ENCODE data around the gene RAI14.
"Not testable (repeated sequence)": the region's sequence is repeated elsewhere in the genome, so short reads cannot be mapped to it uniquely, and the experiment has no call there.

The RAI14 gene

DNA sequence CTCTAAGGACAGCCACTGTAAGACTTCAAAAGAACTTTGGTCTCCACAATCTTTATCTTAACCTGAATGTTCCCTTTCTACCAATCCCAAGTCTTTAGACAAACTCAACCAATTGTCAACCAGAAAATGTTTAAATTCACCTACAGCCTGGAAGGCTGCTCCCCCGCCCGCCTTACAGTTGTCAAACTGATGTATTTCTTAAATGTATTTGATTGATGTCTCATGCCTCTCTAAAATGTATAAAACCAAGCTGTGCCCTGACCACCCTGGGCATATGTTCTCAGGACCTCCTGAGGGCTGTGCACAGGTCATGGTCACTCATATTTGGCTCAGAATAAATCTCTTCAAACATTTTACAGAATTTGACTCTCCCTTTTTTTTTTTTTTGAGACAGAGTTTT, 45.3 kb downstream of the RAI14 start:
- DNase-seq: not testable (repeated sequence)

- DNase-seq: no peak
Measured at GRCh38 chr5:34703767-34704713, 47.9 kb downstream of the RAI14 start.

DNA sequence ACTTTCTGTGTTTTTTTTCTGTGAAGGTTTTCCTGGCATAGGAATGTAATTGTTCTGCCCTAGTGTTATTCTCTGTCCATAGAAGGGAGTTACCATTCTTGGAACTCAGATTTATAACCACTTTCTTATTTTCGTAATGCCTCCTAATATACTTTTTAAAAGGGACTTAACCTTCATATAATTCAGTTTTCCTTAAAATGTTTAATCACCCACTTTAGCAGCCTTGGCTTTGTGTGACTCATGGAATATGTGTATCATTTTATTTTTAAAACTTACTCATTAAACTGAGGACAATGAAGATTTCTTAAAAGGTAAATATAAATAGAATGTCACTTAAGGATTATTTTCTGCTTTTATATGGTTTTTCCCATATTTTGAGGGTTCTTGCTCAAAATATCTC, 50.0 kb downstream of the RAI14 start:
- no peak for DNase-seq

DNA sequence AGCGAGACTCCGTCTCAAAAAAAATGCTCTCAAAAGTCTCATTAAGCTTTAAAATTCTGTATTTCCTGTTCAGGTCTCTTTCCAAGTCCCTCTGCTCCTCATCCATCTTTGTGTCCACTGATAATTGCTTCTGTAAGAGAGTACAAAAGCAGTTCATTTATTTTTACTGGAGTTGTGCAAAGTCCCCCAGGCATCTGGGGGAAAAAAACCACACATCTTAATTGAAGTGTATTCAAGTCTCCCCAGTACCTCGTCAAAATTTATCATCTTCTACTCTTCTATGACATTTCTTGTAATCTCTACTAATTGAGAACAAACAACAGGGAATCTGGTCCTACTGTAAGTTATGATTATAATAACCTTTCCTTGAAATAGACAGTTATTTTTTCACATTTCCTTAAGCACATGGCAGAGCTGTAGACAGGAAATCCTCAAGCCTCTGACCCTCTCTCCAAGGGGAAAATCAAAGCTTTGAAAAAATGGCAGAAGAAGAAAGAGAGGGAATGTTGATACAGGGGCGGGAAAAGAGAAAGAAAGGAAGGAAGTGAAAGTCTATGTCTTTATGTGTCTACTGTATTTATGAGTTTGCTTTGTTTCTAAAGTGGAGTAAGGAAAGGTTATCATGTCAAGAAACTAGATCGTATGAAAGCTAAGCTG, 51.5 kb downstream of the RAI14 start:
- DNase-seq: no peak

GRCh38 chr5:34708777-34709176, 52.6 kb downstream of the RAI14 start:
- DNase-seq: no peak

- no peak for DNase-seq
Measured at GRCh38 chr5:34709861-34710673, 53.9 kb downstream of the RAI14 start.

- no peak for DNase-seq
Measured at GRCh38 chr5:34712565-34712964, 56.4 kb downstream of the RAI14 start.

GRCh38 chr5:34715711-34716110, 59.6 kb downstream of the RAI14 start:
- DNase-seq: no peak

- no peak for DNase-seq
Measured at GRCh38 chr5:34716986-34717385, 60.9 kb downstream of the RAI14 start.

DNA sequence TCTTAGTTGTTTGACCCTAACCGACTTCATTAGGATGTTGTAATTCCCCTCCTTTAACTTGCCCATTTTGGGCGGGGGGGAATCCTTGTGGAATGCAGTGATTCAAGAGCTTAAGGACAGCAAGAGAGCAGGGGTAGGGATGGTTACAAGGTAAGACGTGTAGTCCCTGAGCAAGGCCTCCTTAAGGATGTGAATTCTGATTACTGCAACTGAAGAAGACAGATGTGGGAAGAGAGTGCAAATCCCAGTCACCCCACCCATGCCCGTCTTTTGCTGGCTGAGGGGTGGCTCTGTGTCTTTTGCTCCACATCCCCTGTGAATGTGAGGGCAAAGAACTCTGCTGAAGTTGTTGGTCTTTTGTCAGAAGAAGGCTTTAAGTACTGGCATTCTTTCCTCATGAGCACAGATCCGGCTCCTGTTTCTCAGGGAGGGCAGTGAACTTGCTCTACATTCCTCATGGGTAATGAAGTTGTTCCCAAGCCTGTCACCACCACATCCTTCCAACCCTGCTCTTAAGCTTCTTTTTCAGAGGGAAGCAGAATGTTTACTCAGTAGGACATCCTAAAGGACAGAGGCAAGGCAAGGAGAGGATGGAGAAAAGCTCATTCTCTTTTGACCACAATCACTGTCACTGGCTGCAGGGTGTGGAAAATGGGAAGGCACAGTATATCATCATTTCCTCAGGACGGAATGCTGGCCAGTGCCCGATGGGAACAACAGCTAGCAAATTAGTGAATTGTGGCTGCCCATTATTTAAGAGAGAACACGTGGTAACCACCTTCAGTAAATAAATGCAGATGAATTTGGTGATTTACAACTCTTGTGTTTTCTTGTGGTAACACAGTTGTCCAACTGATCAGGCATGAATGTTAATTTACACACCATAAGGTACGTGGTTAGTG, 61.5 kb downstream of the RAI14 start:
- DNase-seq: no peak

- DNase-seq: no peak
Measured at GRCh38 chr5:34718516-34718915, 62.4 kb downstream of the RAI14 start.

- no peak for DNase-seq
Measured at GRCh38 chr5:34719029-34719428, 62.9 kb downstream of the RAI14 start.

GRCh38 chr5:34721327-34721726, 65.2 kb downstream of the RAI14 start:
- no peak for DNase-seq

- DNase-seq: no peak
Measured at GRCh38 chr5:34722183-34722582, 66.1 kb downstream of the RAI14 start.

GRCh38 chr5:34724741-34725140, 68.6 kb downstream of the RAI14 start:
- no peak for DNase-seq

DNA sequence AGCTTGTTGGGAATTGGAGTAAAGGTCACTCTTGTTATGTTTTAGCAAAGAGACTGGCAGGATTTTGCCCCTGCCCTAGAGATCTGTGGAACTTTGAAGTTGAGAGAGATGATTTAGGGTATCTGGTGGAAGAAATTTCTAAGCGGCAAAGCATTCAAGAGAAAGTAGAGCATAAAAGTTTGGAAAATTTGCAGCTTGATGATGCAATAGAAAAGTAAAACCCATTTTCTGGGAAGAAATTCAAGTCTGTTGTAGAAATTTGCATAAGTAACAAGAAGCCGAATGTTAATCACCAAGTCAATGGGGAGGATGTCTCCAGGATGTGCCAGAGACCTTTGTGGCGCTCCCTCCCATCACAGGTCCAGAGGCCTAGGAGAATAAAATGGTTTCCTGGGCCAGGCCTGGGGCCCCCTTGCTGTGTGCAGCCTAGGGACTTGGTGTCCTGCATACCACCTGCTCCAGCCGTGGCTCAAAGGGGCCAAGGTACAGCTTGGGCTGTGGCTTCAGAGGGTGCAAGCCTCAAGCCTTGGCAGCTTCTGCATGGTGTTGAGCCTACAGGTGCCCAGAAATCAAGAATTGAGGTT, 71.1 kb downstream of the RAI14 start:
- DNase-seq: not testable (repeated sequence)

DNA sequence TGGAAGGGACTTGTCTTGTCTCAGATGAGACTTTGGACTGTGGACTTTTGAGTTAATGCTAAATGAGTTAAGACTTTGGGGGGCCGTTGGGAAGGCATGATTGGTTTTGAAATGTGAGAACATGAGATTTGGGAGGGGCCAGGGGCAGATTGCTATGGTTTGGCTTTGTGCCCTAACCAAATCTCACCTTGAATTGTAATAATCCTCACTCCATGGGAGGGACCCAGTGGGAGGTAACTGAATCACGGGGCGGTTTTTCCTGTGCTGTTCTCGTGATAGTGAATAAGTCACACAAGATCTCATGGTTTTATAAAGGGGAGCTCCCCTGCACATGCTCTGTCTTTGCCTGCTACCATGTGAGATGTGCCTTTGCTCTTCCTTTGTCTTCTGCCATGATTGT, 72.1 kb downstream of the RAI14 start:
- DNase-seq: no peak

GRCh38 chr5:34731435-34732232, 75.5 kb downstream of the RAI14 start:
- DNase-seq: no peak

GRCh38 chr5:34734326-34734725, 78.2 kb downstream of the RAI14 start:
- DNase-seq: no peak

DNA sequence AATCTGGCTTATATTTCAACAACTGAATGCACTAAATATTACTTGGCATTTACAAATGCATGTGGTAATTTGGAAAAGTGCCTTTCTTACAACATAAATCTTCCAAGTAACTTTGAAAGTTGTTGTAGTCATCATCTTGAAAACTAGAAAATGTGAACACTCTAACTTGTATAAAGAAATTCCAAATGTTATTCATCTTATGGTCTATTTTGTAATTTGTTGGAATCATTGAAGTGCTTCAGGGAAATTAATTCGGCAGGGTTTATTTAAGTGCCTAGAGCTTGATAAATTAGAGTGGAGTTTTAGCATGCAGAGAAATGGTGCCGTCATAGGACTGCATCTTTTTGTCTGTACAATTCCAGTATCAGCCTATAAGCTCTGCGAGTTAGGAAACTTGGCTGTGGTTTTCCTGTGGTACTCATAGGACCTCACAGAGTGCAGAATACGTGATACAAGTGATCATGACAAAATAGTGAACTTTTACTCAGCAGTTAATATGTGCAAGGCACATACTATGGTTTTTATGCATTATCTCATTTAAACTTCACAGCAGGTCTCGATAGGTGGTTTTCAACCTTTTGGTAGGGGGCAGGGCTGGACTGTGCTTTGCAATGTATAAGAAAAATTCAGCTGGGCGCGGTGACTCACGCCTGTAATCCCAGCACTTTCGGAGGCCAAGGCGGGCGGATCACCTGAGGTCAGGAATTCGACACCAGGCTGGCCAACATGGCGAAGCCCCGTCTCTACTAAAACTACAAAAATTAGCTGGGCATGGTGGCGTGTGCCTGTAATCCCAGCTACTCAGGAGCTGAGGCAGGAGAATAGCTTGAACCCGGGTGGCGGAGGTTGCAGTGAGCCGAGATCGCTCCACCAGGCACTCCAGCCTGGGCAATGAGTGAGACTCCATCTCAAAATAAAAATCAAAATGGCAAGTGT, 79.6 kb downstream of the RAI14 start:
- no peak for DNase-seq

Data from activated CD4-positive, alpha-beta T cell treated with anti-CD3 and anti-CD28 coated beads, Interleukin-2, Interleukin-6, amounts not matched to agents 100 ng/mL and 50 ng/mL, durations not matched to agents 16 hours and 8 hours (primary cell).